HG03045 (cell line): Measurements from ENCODE around the gene CDC34.

Source experiments
- ATAC-seq: cut with Tn5 transposase; IDR thresholded peaks from one replicate; pipeline ENCODE4 v1.9.1; 2021; ENCODE audit warnings: mild to moderate bottlenecking, moderate library complexity; ENCODE audit not compliant: unreplicated experiment

The CDC34 gene

GRCh38 chr19:585551-586110 lies 54.1 kb downstream of the CDC34 start:
- no peak for ATAC-seq

- ATAC-seq: no peak
Measured at GRCh38 chr19:588093-588740, 56.7 kb downstream of the CDC34 start.

GRCh38 chr19:588741-589692 lies 57.5 kb downstream of the CDC34 start:
- ATAC-seq: no peak

GRCh38 chr19:589693-590395 lies 58.3 kb downstream of the CDC34 start, which contains the start of gene HCN2:
HCN2 (plus strand) TSS chr19:589881; CDS start chr19:589946, 65 bp downstream.
- ATAC-seq: no peak

GRCh38 chr19:590396-590745 lies 58.8 kb downstream of the CDC34 start:
- ATAC-seq: no peak

- ATAC-seq: no peak
Measured at GRCh38 chr19:590750-591098, 59.2 kb downstream of the CDC34 start.

GRCh38 chr19:591099-591958 lies 59.8 kb downstream of the CDC34 start:
- no peak for ATAC-seq
